C4-2B (cell line): ENCODE results near the gene TTC4.

Experiments used
- H3K27ac ChIP-seq: fragments of 450-650 bp; 2 replicates; pipeline ENCODE4 v1.5.1; 2017
- ZFX ChIP-seq: fragments of 450-650 bp; IDR thresholded peaks from 2 replicates; pipeline ENCODE4 v1.6.1; 2017
- TF ChIP-seq, protein P1 (sequence below): fragments of 450-650 bp; conservative IDR thresholded peaks from 2 replicates; pipeline ENCODE4 v1.5.1; 2017; ENCODE audit warnings: mild to moderate bottlenecking

The TTC4 gene

GRCh38 chr1:54715493-54716298 is at the start of gene TTC4:
TSS of gene TTC4 (plus strand) at chr1:54715861. CDS start at chr1:54715909, 48 bp downstream.
- TF ChIP-seq ZFX, result 0 out of 2 replicates have a peak, but pooled peaks have one; percentile 18
- TF ChIP-seq, protein P1, sequence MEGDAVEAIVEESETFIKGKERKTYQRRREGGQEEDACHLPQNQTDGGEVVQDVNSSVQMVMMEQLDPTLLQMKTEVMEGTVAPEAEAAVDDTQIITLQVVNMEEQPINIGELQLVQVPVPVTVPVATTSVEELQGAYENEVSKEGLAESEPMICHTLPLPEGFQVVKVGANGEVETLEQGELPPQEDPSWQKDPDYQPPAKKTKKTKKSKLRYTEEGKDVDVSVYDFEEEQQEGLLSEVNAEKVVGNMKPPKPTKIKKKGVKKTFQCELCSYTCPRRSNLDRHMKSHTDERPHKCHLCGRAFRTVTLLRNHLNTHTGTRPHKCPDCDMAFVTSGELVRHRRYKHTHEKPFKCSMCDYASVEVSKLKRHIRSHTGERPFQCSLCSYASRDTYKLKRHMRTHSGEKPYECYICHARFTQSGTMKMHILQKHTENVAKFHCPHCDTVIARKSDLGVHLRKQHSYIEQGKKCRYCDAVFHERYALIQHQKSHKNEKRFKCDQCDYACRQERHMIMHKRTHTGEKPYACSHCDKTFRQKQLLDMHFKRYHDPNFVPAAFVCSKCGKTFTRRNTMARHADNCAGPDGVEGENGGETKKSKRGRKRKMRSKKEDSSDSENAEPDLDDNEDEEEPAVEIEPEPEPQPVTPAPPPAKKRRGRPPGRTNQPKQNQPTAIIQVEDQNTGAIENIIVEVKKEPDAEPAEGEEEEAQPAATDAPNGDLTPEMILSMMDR, result no peak
- peak within 1 kb of the TSS; percentile 82 for H3K27ac ChIP-seq

GRCh38 chr1:54666333-54666732 is 49.3 kb upstream of the TTC4 start:
- TF ChIP-seq ZFX, result no peak
- TF ChIP-seq, protein P1, result no peak
- H3K27ac ChIP-seq, result no peak overlapping the region

DNA sequence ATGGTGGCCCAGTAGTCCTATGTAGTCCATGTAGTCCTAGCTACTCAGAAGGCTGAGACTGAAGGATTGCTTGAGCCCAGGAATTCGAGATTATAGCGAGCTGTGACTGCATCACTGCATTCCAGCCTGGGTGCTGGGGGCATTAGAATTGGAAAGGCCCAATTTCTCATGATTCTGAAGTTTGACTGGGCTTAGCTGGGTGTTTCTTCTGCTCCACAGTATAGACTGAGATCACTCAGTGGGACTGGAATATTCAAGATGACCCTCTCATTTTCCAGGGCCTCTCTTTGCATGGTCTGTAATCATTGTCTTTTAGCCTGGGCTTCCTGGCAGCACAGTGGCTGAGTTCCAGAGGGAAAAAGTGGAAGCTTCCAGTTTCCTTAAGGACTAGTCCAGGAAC is 47.9 kb upstream of the TTC4 start:
- TF ChIP-seq, protein P1, result no peak
- no peak for TF ChIP-seq ZFX
- H3K27ac ChIP-seq, result no peak overlapping the region

- no peak for TF ChIP-seq ZFX
- TF ChIP-seq, protein P1, result no peak
Measured at GRCh38 chr1:54668567-54668966, 47.1 kb upstream of the TTC4 start.

DNA sequence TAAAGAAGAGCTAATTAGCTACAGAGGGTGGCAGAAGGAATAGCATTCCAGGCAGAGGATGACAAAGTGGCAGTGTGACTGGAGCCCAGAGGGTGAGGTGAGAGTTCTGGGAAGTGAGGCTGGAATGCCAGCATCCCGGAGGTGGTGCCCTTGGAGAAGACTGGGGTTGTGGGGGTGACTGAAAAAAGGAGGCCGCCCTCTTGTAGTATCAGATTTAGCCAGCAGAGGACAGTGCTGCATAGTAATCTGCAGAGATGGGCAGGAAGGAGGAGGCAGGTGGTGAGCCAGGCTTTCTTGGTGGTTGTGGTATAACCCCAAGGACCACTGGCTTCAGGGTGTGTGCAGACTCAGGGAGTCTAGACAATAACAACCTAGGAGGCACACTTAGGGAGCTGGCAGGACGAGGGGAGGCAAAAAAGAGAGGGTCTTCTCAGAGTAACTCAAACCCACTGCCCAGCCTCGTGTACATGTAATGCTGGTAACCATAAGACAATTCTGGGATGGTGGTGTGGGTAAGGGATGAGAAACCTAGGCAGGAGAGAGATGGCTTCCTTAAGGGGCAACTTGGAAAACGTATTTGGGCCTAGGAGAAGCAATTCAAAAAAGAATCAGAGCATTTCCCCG is 43.6 kb upstream of the TTC4 start:
- TF ChIP-seq ZFX, result no peak
- TF ChIP-seq, protein P1, result peak; percentile 94
- H3K27ac ChIP-seq, result no peak overlapping the region

More at GRCh38 chr1:54668567-54668966, 47.1 kb upstream of the TTC4 start:
- H3K27ac ChIP-seq, result no peak overlapping the region

DNA sequence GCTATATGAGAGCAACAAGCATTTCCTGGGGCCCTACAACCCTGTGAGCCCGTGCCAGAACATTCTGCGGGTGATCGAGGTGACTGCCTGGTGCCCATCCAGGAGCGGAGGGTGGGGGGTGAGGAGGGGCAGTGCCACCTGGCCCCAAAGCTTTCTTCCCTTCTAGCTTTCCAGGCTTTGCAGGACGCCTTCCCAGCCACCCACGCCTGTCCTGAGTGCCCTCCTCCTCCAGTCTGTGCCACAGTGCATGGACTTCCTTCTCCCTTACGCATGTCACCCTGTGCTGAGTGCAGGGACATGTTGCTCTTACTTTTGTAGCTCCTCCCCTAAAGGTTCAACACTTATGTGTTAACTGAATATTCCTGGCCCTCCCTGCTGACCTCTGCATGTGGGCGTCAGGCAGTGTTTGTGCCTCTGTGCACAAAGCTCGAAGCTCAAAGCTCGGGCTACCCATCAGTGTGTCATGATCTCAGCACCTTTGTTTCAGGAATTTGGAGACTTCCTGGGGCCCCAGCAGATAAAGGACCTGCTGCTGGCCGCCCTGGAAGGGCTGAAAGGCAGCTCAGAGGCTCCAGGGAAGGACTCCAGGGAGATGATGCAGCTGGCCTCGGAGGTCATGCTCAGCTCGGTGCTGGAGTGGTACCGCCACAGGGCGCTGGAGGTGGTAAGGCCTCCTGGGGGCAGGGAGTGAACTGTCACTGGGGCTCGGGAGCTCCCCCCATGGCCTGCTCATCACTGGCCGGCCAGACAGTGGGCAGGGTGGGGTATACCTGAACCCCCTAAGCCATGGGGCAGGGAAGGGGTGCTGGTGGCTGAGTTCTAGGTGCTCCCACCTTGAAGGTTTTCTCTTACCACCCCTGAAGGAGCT is 36.7 kb upstream of the TTC4 start:
- TF ChIP-seq ZFX, result no peak
- TF ChIP-seq, protein P1, result no peak

More for the DNA sequence above, 36.7 kb upstream of the TTC4 start:
- H3K27ac ChIP-seq, result no peak overlapping the region
